Spleen (tissue), 11 donors: ENCODE data around the gene DLG2. TPM values are rescaled to one million over a fixed set of nuclear protein-coding genes. Genes with fewer than 3 reads are reported as not detected.

Experiments used
- DNase-seq: peaks from one replicate; pipeline ENCODE4 v3.0.0-alpha.2; 2020
- H3K27ac ChIP-seq, 8 donors: fragments of 200-600 bp; sonication (generic) in 7 of 8; 1 replicate in 4 of 8; 2 replicates in 4 of 8; pipeline versions ENCODE4 v1.5.0 to v1.8.0; 2016 to 2021; ENCODE audit warnings: inconsistent platforms in 4 of 8, mild to moderate bottlenecking in 4 of 8, moderate library complexity in 1 of 8
- H3K27me3 ChIP-seq, 7 donors: fragments of 200-600 bp; sonication (generic) in 6 of 7; replicated peaks in 1 of 7; 1 replicate in 4 of 7; 2 replicates in 3 of 7; pipeline versions ENCODE4 v1.5.0 to v1.8.0; 2016 to 2021; ENCODE audit warnings: inconsistent platforms in 3 of 7, mild to moderate bottlenecking in 1 of 7
- H3K36me3 ChIP-seq, 6 donors: fragments of 200-600 bp; sonication (generic) in 5 of 6; 1 replicate in 4 of 6; 2 replicates in 2 of 6; pipeline versions ENCODE4 v1.5.0 to v1.8.0; 2016 to 2021; ENCODE audit warnings: inconsistent platforms in 2 of 6
- H3K4me1 ChIP-seq, 6 donors: fragments of 200-600 bp; sonication (generic) in 5 of 6; 1 replicate in 3 of 6; 2 replicates in 3 of 6; pipeline versions ENCODE4 v1.5.0 to v1.8.0; 2016 to 2021; ENCODE audit warnings: inconsistent platforms in 3 of 6
- H3K4me3 ChIP-seq, 8 donors: fragments of 200-600 bp; sonication (generic) in 7 of 8; 1 replicate in 4 of 8; 2 replicates in 4 of 8; pipeline versions ENCODE4 v1.5.0 to v1.8.0; 2016 to 2021; ENCODE audit warnings: inconsistent platforms in 4 of 8, mild to moderate bottlenecking in 4 of 8, moderate library complexity in 2 of 8
- H3K9me3 ChIP-seq, 8 donors: fragments of 200-600 bp; sonication (generic) in 7 of 8; 1 replicate in 4 of 8; 2 replicates in 4 of 8; pipeline versions ENCODE4 v1.5.0 to v1.8.0; 2016 to 2021; ENCODE audit warnings: inconsistent platforms in 4 of 8
- CTCF ChIP-seq, 11 experiments: fragments of 200-600 bp in 7 of 11; fragments of 450-650 bp in 4 of 11; sonication (generic) in 4 of 11; IDR thresholded peaks in 8 of 11; conservative IDR thresholded peaks in 3 of 11; 1 replicate in 7 of 11; 2 replicates in 4 of 11; pipeline versions ENCODE4 v1.4.0 to v1.8.0; 2016 to 2021; ENCODE audit warnings: antibody characterized with exemption in 11 of 11, inconsistent platforms in 4 of 11, mild to moderate bottlenecking in 1 of 11
- POLR2A ChIP-seq, 3 donors: fragments of 450-650 bp; IDR thresholded peaks; one replicate each; pipeline ENCODE4 v1.5.1; 2017; ENCODE audit warnings: antibody characterized with exemption in 3 of 3, mild to moderate bottlenecking in 1 of 3
- POLR2AphosphoS5 ChIP-seq, 3 donors: sonication (generic); formaldehyde crosslinking; IDR thresholded peaks; one replicate each; pipeline ENCODE4 v1.5.1; 2017; ENCODE audit warnings: antibody characterized with exemption in 3 of 3
- WGBS, 5 donors: extraction: QIAGEN DNeasy Blood & Tissue Kit in 3 of 5; methylation state at CpG; one replicate each; pipeline versions ENCODE4 v1.1.5 to v1.1.7; 2013 to 2018; 5-methylcytosine and 5-hydroxymethylcytosine counted together
- intact Hi-C: fragments of 100-400 bp; cut with DNase I; formaldehyde crosslinking; loops from one replicate; pipeline ENCODE4 v1.15.0; 2023; ENCODE audit warnings: low total_unique reads
- polyA plus RNA-seq, 3 donors: library from polyadenylated mRNA; stranded (reverse); fragments of 200-250 nt; gene quantifications; one replicate each; pipeline ENCODE4 v1.2.1, GENCODE V29; 2013
- total RNA-seq, 7 donors: library from RNA; depleted of rRNA in 3 of 7; stranded (reverse); fragments of >200 nt in 3 of 7; fragmentation: NEBNext Ultra II Directional in 4 of 7; extraction: Animal tissue kit (Norgen Biotek cat#: 25700) in 4 of 7; gene quantifications; one replicate each; pipeline versions ENCODE4 v1.1.0 to v1.2.1, GENCODE V29; 2016 to 2021
- donor health status: healthy with polysubstance abuse.
- donor health status: DM: no; HTN: no; CAD: no; lungs with moderate emphysema.
- donor health status: DM: no; HTN: no; CAD: no.
- donor health status: Bipolar disorder and iron deficiency.
- donor health status: healthy.
- donor health status: DM: no; HTN: no; CAD: no.
- donor health status: DM: yes; HTN: yes; CAD: no.

Gene DLG2
- total and polyA plus RNA-seq, 10 donors, result 0.43 to 12.7 (median 7.9) TPM

- no peak overlapping the region for H3K27ac ChIP-seq
- no peak overlapping the region for H3K4me3 ChIP-seq
- TF ChIP-seq POLR2A (IDR thresholded peaks at IDR 0.05), result no peak
- no peak for TF ChIP-seq POLR2AphosphoS5 (IDR thresholded peaks at IDR 0.05)
- TF ChIP-seq CTCF (IDR thresholded peaks at IDR 0.05 in 8 of 11, conservative IDR thresholded peaks at IDR 0.05 in 3 of 11), result no peak
- H3K36me3 ChIP-seq, result no peaks in the 10 kb centered on the region
- WGBS, 5 donors, result 60 to 64% (median 63%) methylated on average over 15 of the region's 15 CpGs
- H3K27me3 ChIP-seq, result no peaks in the 10 kb centered on the region
- peaks cover 0 to 18% (median 2%) of the 10 kb centered on the region in 8 donors for H3K9me3 ChIP-seq
- intact Hi-C loops, result no loop called here
- no peak for DNase-seq
- no peaks in the 10 kb centered on the region for H3K4me1 ChIP-seq
These were observed 494.1 kb downstream of the DLG2 start for GRCh38 chr11:85132851-85133585.

GRCh38 chr11:85127349-85127748 is 499.8 kb downstream of the DLG2 start:
- no peak for TF ChIP-seq POLR2AphosphoS5 (IDR thresholded peaks at IDR 0.05)
- no peak for TF ChIP-seq POLR2A (IDR thresholded peaks at IDR 0.05)
- TF ChIP-seq CTCF (IDR thresholded peaks at IDR 0.05 in 8 of 11, conservative IDR thresholded peaks at IDR 0.05 in 3 of 11), result no peak
- H3K36me3 ChIP-seq, result no peaks in the 10 kb centered on the region
- H3K4me3 ChIP-seq, result no peak overlapping the region
- H3K27me3 ChIP-seq, result no peaks in the 10 kb centered on the region
- WGBS, 5 donors, result 52 to 88% (median 79%) methylated on average over 2 of the region's 2 CpGs
- intact Hi-C loops, result no loop called here
- DNase-seq, result no peak
- no peak overlapping the region for H3K27ac ChIP-seq
- H3K9me3 ChIP-seq, result peaks cover 0 to 17% (median 2%) of the 10 kb centered on the region in 8 donors
- no peaks in the 10 kb centered on the region for H3K4me1 ChIP-seq

GRCh38 chr11:85123752-85124231 is 503.4 kb downstream of the DLG2 start:
- intact Hi-C loops, result no loop called here
- TF ChIP-seq POLR2A (IDR thresholded peaks at IDR 0.05), result no peak
- no peak for TF ChIP-seq CTCF (IDR thresholded peaks at IDR 0.05 in 8 of 11, conservative IDR thresholded peaks at IDR 0.05 in 3 of 11)
- H3K27ac ChIP-seq, result no peak overlapping the region
- peaks cover 0 to 8% (median 0%) of the 10 kb centered on the region in 8 donors for H3K9me3 ChIP-seq
- no peak overlapping the region for H3K4me3 ChIP-seq
- H3K27me3 ChIP-seq, result no peaks in the 10 kb centered on the region
- WGBS, 5 donors, result 67 to 86% (median 70%) methylated on average over 1 of the region's 1 CpG
- H3K36me3 ChIP-seq, result no peaks in the 10 kb centered on the region
- H3K4me1 ChIP-seq, result no peaks in the 10 kb centered on the region
- no peak for DNase-seq

- Histone ChIP-seq H3K36me3 (no peaks in the 10 kb centered on the region), H3K4me3 (no peak overlapping the region), H3K27me3 (no peaks in the 10 kb centered on the region), H3K4me1 (no peaks in the 10 kb centered on the region), H3K27ac (no peak overlapping the region), H3K9me3 (peaks cover 0 to 4% (median 0%) of the 10 kb centered on the region in 8 donors)
- intact Hi-C loops, result no loop called here
- DNase-seq, result no peak
- WGBS, 5 donors, result 58 to 68% (median 59%) methylated on average over 1 of the region's 1 CpG
- TF ChIP-seq CTCF (IDR thresholded peaks at IDR 0.05 in 8 of 11, conservative IDR thresholded peaks at IDR 0.05 in 3 of 11), result no peak
- TF ChIP-seq POLR2A (IDR thresholded peaks at IDR 0.05), result no peak
- no peak for TF ChIP-seq POLR2AphosphoS5 (IDR thresholded peaks at IDR 0.05)
These were observed 509.0 kb downstream of the DLG2 start for GRCh38 chr11:85118151-85118550.
